Loucy (cell line): Measurements from ENCODE around the gene KSR1.

Experiments used
- H2AFZ ChIP-seq: fragments of 200-600 bp; sonication (generic); 2 replicates; pipeline ENCODE4 v1.6.0; 2016; ENCODE audit warnings: antibody characterized with exemption, mild to moderate bottlenecking, low read length, moderate library complexity
- H3F3A ChIP-seq: fragments of 200-600 bp; 2 replicates; pipeline ENCODE4 v1.6.0; 2016; ENCODE audit warnings: antibody characterized with exemption, low read depth, mild to moderate bottlenecking
- H3K27me3 ChIP-seq: fragments of 200-600 bp; sonication (generic); 2 replicates; pipeline ENCODE4 v1.6.1; 2014; ENCODE audit warnings: low read length, mild to moderate bottlenecking; ENCODE audit not compliant: insufficient read depth, poor library complexity, severe bottlenecking
- H3K36me3 ChIP-seq: fragments of 200-600 bp; sonication (generic); 2 replicates; pipeline ENCODE4 v1.6.1; 2016; ENCODE audit warnings: low read length; ENCODE audit not compliant: insufficient read depth
- H3K4me1 ChIP-seq: fragments of 200-600 bp; sonication (generic); 2 replicates; pipeline ENCODE4 v1.5.1; 2014; ENCODE audit warnings: low read length, mild to moderate bottlenecking; ENCODE audit not compliant: insufficient read depth, poor library complexity, severe bottlenecking
- H3K4me2 ChIP-seq: fragments of 200-600 bp; sonication (generic); 2 replicates; pipeline ENCODE4 v1.6.0; 2014; ENCODE audit warnings: antibody characterized with exemption, low read length, low read depth, mild to moderate bottlenecking; ENCODE audit not compliant: poor library complexity, severe bottlenecking
- H3K4me3 ChIP-seq: fragments of 200-600 bp; sonication (generic); 2 replicates; pipeline ENCODE4 v1.5.1; 2014; ENCODE audit warnings: low read length, mild to moderate bottlenecking, mixed read lengths; ENCODE audit not compliant: poor library complexity, severe bottlenecking
- H3K79me2 ChIP-seq: fragments of 200-600 bp; sonication (generic); 2 replicates; pipeline ENCODE4 v1.6.1; 2014; ENCODE audit warnings: low read length; ENCODE audit not compliant: insufficient read depth
- H3K9ac ChIP-seq: fragments of 200-600 bp; sonication (generic); 2 replicates; pipeline ENCODE4 v1.6.0; 2014; ENCODE audit warnings: mild to moderate bottlenecking, low read depth, low read length, moderate library complexity; ENCODE audit not compliant: poor library complexity, severe bottlenecking
- H3K9me2 ChIP-seq: fragments of 200-600 bp; sonication (generic); replicated peaks from 2 replicates; pipeline ENCODE4 v1.6.1; 2016; ENCODE audit warnings: low read depth, low read length, mixed read lengths
- H3K9me3 ChIP-seq: fragments of 200-600 bp; sonication (generic); 2 replicates; pipeline ENCODE4 v1.6.1; 2014; ENCODE audit warnings: mild to moderate bottlenecking, antibody characterized with exemption, low read length, low read depth; ENCODE audit not compliant: insufficient read depth
- H4K20me1 ChIP-seq: fragments of 200-600 bp; sonication (generic); 2 replicates; pipeline ENCODE4 v1.6.0; 2014; ENCODE audit warnings: antibody characterized with exemption, low read length, mild to moderate bottlenecking; ENCODE audit not compliant: insufficient read depth, poor library complexity, severe bottlenecking
- CTCF ChIP-seq: fragments of 200-600 bp; sonication (generic); conservative IDR thresholded peaks from 2 replicates; pipeline ENCODE4 v1.5.1; 2014; ENCODE audit warnings: mild to moderate bottlenecking, antibody characterized with exemption, low read length
- EZH2phosphoT487 ChIP-seq: fragments of 200-600 bp; IDR thresholded peaks from 2 replicates; pipeline ENCODE4 v1.6.1; 2018; ENCODE audit warnings: antibody characterized with exemption, mild to moderate bottlenecking, moderate library complexity, borderline replicate concordance

The KSR1 gene

GRCh38 chr17:27418366-27418615 is 38.0 kb upstream of the KSR1 start:
- Histone ChIP-seq H4K20me1 (no peaks in the 10 kb centered on the region), H2AFZ (no peak overlapping the region)
- TF ChIP-seq CTCF (no peak), EZH2phosphoT487 (no peak)

GRCh38 chr17:27419156-27419555 is 37.1 kb upstream of the KSR1 start:
- Histone ChIP-seq H3K9me2 (no peaks in the 10 kb centered on the region), H3K9ac (no peak overlapping the region), H3K4me2 (no peak overlapping the region), H3K4me3 (no peak overlapping the region), H3F3A (no peaks in the 10 kb centered on the region), H3K36me3 (no peaks in the 10 kb centered on the region), H3K9me3 (no peaks in the 10 kb centered on the region), H4K20me1 (no peaks in the 10 kb centered on the region), H3K27me3 (no peaks in the 10 kb centered on the region), H2AFZ (no peak overlapping the region), H3K79me2 (no peaks in the 10 kb centered on the region), H3K4me1 (peaks cover 8% of the 10 kb centered on the region)
- TF ChIP-seq EZH2phosphoT487 (no peak), CTCF (no peak)

More at GRCh38 chr17:27418366-27418615, 38.0 kb upstream of the KSR1 start:
- H3K36me3 ChIP-seq, result no peaks in the 10 kb centered on the region
- H3K4me3 ChIP-seq, result no peak overlapping the region
- H3K79me2 ChIP-seq, result no peaks in the 10 kb centered on the region
- no peaks in the 10 kb centered on the region for H3K9me3 ChIP-seq
- H3K4me2 ChIP-seq, result no peak overlapping the region
- H3K4me1 ChIP-seq, result peaks cover 8% of the 10 kb centered on the region
- H3K9me2 ChIP-seq, result no peaks in the 10 kb centered on the region
- H3K27me3 ChIP-seq, result no peaks in the 10 kb centered on the region
- no peak overlapping the region for H3K9ac ChIP-seq
- no peaks in the 10 kb centered on the region for H3F3A ChIP-seq

GRCh38 chr17:27420211-27420950 is 35.9 kb upstream of the KSR1 start:
- Histone ChIP-seq H3K36me3 (no peaks in the 10 kb centered on the region), H3K4me2 (no peak overlapping the region), H3K9ac (no peak overlapping the region), H2AFZ (no peak overlapping the region), H3K27me3 (no peaks in the 10 kb centered on the region), H4K20me1 (no peaks in the 10 kb centered on the region), H3K9me3 (no peaks in the 10 kb centered on the region), H3F3A (no peaks in the 10 kb centered on the region), H3K4me1 (peaks cover 4% of the 10 kb centered on the region), H3K79me2 (no peaks in the 10 kb centered on the region), H3K9me2 (no peaks in the 10 kb centered on the region), H3K4me3 (no peak overlapping the region)
- no peak for TF ChIP-seq EZH2phosphoT487
- TF ChIP-seq CTCF, result no peak
